K562 (cell line): ENCODE results near the gene SLC30A1. TPM values are rescaled to one million over a fixed set of nuclear protein-coding genes. Genes with fewer than 3 reads are reported as not detected.

Experiments
- CREM ChIP-seq: IDR thresholded peaks from 2 replicates; pipeline ENCODE4 v1.6.1; 2014; ENCODE audit warnings: antibody characterized with exemption, low read depth
- FOSL1 ChIP-seq: fragments of 200-800 bp; sonication (Bioruptor generic); conservative IDR thresholded peaks from 2 replicates; pipeline ENCODE4 v1.6.1; 2016; ENCODE audit warnings: missing genetic modification characterization, missing compliant biosample characterization
- KLF10 ChIP-seq: fragments of 250-450 bp; sonication (Bioruptor Pico); IDR thresholded peaks from 2 replicates; pipeline ENCODE4 v1.6.1; 2021; ENCODE audit warnings: matching md5 sums
- LARP7 ChIP-seq: fragments of 450-650 bp; IDR thresholded peaks from 2 replicates; pipeline ENCODE4 v1.6.1; 2016
- MED1 ChIP-seq: sonication (generic); formaldehyde crosslinking; IDR thresholded peaks from 2 replicates; pipeline ENCODE4 v1.8.1; 2023; ENCODE audit warnings: missing genetic modification reagents, borderline replicate concordance
- MEF2A ChIP-seq: IDR thresholded peaks from 2 replicates; pipeline ENCODE4 v1.6.1; 2011; ENCODE audit warnings: low read depth, mild to moderate bottlenecking, low read length, moderate library complexity; ENCODE audit not compliant: control insufficient read depth
- NR4A1 ChIP-seq, 2 experiments: fragments of 250-450 bp in 1 of 2; fragments of 450-650 bp in 1 of 2; sonication (Bioruptor Pico) in 1 of 2; IDR thresholded peaks; 2 replicates each; pipeline versions ENCODE4 v1.4.0 to v1.6.1; 2016 to 2020; ENCODE audit warnings: mild to moderate bottlenecking in 2 of 2, missing compliant biosample characterization in 1 of 2, missing genetic modification characterization in 1 of 2, moderate library complexity in 1 of 2
- PCBP2 ChIP-seq: fragments of 200-400 bp; formaldehyde crosslinking; IDR thresholded peaks from 2 replicates; pipeline ENCODE4 v1.6.1; 2018; ENCODE audit warnings: low read length, low read depth, mild to moderate bottlenecking, moderate library complexity; ENCODE audit not compliant: poor library complexity, severe bottlenecking
- POLR2A ChIP-seq: fragments of 450-650 bp; conservative IDR thresholded peaks from 2 replicates; pipeline ENCODE4 v1.6.1; 2016
- SAFB2 ChIP-seq: fragments of 200-400 bp; formaldehyde crosslinking; IDR thresholded peaks from 2 replicates; pipeline ENCODE4 v1.6.1; 2018; ENCODE audit warnings: borderline replicate concordance, low read length, low read depth, moderate library complexity; ENCODE audit not compliant: severe bottlenecking
- TEAD2 ChIP-seq: fragments of 450-650 bp; IDR thresholded peaks from 2 replicates; pipeline ENCODE4 v1.6.1; 2016; ENCODE audit warnings: missing genetic modification characterization, control low read depth, missing compliant biosample characterization
- ZBTB33 ChIP-seq: sonication (generic); formaldehyde crosslinking; IDR thresholded peaks from 2 replicates; pipeline ENCODE4 v1.8.1; 2023; ENCODE audit warnings: mild to moderate bottlenecking, missing genetic modification reagents
- ZBTB40 ChIP-seq, 2 experiments: fragments of 450-650 bp in 1 of 2; sonication (generic) in 1 of 2; formaldehyde crosslinking in 1 of 2; IDR thresholded peaks; 2 replicates each; pipeline versions ENCODE4 v1.7.1 to v1.9.0; 2016 to 2022; ENCODE audit warnings: inconsistent platforms in 1 of 2, mild to moderate bottlenecking in 1 of 2, missing genetic modification reagents in 1 of 2
- ZNF311 ChIP-seq: fragments of 250-450 bp; sonication (Bioruptor Pico); IDR thresholded peaks from 2 replicates; pipeline ENCODE4 v1.4.0; 2020; ENCODE audit warnings: mild to moderate bottlenecking, moderate library complexity
- polyA plus RNA-seq, 8 experiments: library from polyadenylated mRNA; depleted of rRNA in 4 of 8; stranded (reverse) in 5 of 8; unstranded in 3 of 8; fragments of >200 nt; fragmentation: Nextera tagmentation in 2 of 8; fragmentation: Illumina TruSeq in 1 of 8; extraction: Ambion mirVana in 2 of 8; extraction: Trizol in 1 of 8; gene quantifications; 2 replicates each; pipeline versions ENCODE4 v1.2.1 to v1.2.3, GENCODE V29; 2011 to 2014; ENCODE audit warnings: inconsistent platforms in 1 of 8, missing spikeins in 1 of 8
- total RNA-seq, 7 experiments: library from RNA; depleted of rRNA in 6 of 7; stranded (reverse); fragments of >200 nt in 6 of 7; fragmentation: Illumina TruSeq in 2 of 7; extraction: Trizol in 2 of 7; gene quantifications; 2 replicates each; pipeline versions ENCODE4 v1.2.1 to v1.2.3, GENCODE V29; 2011 to 2021; ENCODE audit warnings: low replicate concordance in 1 of 7

SLC30A1 gene
- total and polyA plus RNA-seq, 9 of the 15 experiments (the other 6 are each of a cell fraction or from before 2014, with no cell fraction given): 4.1 to 14.4 (median 6.6) TPM

GRCh38 chr1:211613108-211613947 lies 34.4 kb upstream of the SLC30A1 start (continued):
- TF ChIP-seq KLF10 (no peak), CREM (peak; percentile 74), FOSL1 (peak; percentile 92), ZNF311 (peak; percentile 88; the same call in 1 of the 2 replicates), TEAD2 (tag) (peak; percentile 67; the same call in 1 of the 2 replicates), ZBTB33 (no peak), POLR2A (peak; percentile 80), NR4A1 (CRISPR knock-in tag; IDR thresholded peaks at IDR 0.05) (peak; percentile 19; the same call in 1 of the 2 replicates), NR4A1 (tag; IDR thresholded peaks at IDR 0.05) (peak; percentile 98), MEF2A (peak; percentile 97), LARP7 (0 out of 2 replicates have a peak, but pooled peaks have one; percentile 64), SAFB2 (no peak), MED1 (no peak), PCBP2 (no peak), ZBTB40 (IDR thresholded peaks at IDR 0.05) (no peak), ZBTB40 (CRISPR knock-in tag; IDR thresholded peaks at IDR 0.05) (no peak)
